Measurements from ENCODE around the gene DZIP1L. TPM values are rescaled to one million over a fixed set of nuclear protein-coding genes. Genes with fewer than 3 reads are reported as not detected.

The DZIP1L gene
- polyA plus RNA-seq, 1 donor: 7.1 TPM

DNA sequence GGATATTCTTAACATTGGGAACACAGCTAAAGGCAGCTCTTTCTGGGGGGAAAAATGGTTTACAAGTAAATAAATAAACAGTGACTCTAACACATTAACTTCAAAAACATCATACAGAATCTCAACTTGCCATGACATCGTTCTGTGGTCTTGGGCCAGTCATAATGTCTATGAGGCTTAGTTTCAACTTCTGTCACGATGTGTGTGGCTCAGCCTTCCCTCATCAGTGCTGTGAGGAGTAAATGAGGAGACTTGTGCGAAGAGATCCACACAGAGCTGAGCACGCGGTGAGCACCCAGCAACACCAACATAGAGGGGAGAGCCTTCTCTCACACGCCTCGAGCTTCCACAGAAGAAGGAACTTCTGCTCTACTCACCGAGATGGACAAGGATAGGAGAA lies 49.0 kb downstream of the DZIP1L start:
- no peak for DNase-seq

DNA sequence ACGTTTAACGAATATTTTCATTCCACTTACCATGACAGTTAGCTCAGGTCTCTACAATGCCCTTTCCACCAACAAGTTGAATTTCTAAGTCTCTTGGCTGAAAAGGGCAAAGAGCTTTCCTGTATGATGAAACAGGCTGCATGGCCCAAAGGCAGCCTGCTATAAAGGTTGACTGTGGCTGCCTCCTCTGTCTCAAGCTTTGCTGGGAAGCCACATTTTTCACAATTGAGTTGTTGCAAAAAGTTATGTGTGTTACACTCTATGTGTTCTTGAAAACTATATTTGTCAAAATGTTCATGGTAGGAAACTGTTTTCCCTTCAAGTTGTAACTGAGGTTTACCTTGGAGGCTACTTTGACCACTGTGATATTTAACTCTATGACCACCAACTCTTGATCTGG lies 49.5 kb downstream of the DZIP1L start:
- no peak for DNase-seq

GRCh38 chr3:138063416-138063815 lies 52.0 kb downstream of the DZIP1L start:
- DNase-seq: no peak

DNA sequence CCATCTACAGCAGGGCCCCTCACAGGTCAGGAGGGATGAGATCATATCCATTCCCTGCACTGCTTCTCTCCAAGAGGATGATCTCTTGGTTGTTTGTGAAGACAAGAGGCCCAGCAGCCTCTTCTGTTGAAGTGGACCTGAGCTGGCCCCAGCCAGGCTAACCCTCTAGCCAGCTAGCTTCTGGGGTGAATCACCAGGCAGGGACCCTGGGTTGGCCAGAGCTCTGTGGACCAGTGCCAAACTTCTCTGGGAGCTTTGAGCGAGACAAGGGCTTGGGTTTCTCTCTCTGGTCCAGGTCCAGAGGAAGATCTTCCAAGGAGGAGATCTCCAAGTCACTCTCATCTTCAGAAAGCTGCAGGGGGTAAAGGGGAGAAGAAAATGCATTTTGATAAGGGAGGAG lies 52.8 kb downstream of the DZIP1L start:
- no peak for DNase-seq

DNA sequence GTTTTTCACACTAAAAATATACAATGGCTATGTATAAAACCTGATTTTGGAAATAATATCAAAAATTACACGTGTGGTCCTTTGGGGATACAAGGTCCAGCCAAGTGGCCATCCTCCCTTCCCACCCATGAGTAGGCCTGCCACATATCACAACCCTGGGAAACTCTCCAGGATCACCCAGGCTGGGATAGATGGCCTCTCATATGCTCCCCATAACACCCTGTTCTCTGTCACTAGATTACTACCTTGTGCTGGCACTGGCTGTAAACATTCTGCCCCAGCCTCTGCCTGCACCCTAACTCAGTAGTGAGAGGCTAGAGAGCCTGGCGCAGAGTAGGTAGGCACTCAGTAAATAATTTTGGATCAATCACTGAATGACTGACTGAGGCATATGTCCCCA lies 53.4 kb downstream of the DZIP1L start:
- no peak for DNase-seq

DNA sequence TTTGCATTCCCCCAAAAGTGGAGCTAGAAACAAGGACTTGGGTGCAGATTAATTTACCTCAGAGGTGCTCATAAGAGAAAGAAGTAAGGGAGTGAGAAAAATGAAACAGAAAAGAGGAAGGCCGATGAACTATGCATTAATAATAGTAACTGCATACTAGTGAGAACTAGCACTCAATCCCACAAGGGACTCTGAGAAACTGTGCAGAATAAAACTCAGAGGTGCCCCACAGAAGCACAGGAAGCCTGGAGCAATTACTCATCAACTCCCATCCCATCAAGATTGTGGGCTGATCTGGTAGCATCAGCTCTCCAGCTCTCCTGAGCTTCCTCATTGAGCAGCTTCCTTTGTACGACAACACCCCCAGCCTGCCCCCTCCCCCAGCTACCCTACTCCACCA lies 54.6 kb downstream of the DZIP1L start:
- DNase-seq: no peak

GRCh38 chr3:138059261-138059660 lies 56.1 kb downstream of the DZIP1L start:
- DNase-seq: peak; percentile 18

DNA sequence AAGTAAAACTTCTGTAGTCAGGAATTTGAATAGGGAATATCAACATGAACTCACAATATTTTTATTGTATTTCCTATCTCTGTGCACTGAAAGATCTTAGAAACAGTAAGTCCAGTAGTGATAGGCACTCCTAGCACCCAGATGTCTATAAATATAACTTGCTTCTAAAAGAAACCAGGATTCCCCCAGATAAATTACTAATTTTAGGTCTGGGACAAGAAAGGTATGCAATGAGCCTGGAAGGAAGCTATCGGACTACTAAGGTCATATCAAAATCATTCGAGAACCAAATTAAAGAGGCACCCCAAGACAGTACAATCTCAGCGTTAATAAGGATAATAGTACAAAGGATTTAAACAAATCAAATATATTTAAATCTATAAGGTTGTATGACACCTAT lies 58.0 kb downstream of the DZIP1L start:
- no peak for DNase-seq

- DNase-seq: no peak
Measured at GRCh38 chr3:138054057-138054456, 61.4 kb downstream of the DZIP1L start.

- DNase-seq: no peak
Measured at GRCh38 chr3:138051947-138052802, 63.2 kb downstream of the DZIP1L start.

- no peak for DNase-seq
Measured at GRCh38 chr3:138049157-138049919, 66.1 kb downstream of the DZIP1L start.

DNA sequence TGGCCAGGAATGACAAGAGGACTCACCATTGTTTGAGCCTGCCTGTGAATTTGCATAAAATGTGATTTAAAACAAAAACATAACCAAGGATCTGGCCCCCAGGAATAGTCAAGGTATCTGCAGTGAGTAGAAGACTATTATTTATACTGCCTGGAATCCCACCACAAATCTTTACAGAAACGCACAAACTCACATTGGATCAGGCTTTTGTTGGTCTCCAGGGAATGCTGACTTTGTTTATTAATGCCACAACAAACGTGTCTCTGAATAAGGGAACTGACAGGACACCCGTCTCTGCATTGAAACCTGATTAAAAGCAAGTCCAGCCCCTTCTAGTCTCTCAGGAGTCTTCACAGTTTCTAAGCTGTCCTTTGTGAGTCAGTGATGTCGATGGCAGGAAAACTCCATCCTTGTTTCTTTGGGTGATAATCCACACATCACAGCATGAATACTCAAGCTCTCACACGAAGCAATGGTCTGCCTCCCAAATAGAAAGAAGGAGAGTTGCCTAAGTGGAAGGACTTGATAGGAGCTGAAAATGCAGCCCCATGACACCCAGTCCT lies 67.7 kb downstream of the DZIP1L start:
- DNase-seq: no peak

- DNase-seq: no peak
Measured at GRCh38 chr3:138046955-138047354, 68.5 kb downstream of the DZIP1L start.

- DNase-seq: no peak
Measured at GRCh38 chr3:138046085-138046484, 69.3 kb downstream of the DZIP1L start.

- no peak for DNase-seq
Measured at GRCh38 chr3:138043266-138044029, 72.0 kb downstream of the DZIP1L start.

DNA sequence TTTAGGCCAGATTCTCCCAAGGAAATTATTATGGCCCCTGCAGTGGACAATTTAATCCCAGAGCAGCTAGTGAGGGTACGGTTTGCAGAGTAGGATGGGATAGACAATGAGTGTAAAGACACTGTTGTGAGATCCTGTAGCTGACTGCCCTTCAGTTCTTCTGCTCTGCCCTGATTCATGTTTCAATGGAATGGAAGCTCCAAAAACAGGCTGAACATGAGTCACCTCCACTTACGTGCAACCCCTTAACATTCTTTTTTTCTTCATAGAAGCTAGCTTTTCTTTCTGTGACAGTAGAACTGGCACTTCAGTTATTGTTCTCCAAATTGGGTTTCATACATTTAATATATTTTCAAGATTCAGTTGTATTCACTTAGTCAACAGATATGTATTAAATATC lies 73.4 kb downstream of the DZIP1L start:
- DNase-seq: no peak

DNA sequence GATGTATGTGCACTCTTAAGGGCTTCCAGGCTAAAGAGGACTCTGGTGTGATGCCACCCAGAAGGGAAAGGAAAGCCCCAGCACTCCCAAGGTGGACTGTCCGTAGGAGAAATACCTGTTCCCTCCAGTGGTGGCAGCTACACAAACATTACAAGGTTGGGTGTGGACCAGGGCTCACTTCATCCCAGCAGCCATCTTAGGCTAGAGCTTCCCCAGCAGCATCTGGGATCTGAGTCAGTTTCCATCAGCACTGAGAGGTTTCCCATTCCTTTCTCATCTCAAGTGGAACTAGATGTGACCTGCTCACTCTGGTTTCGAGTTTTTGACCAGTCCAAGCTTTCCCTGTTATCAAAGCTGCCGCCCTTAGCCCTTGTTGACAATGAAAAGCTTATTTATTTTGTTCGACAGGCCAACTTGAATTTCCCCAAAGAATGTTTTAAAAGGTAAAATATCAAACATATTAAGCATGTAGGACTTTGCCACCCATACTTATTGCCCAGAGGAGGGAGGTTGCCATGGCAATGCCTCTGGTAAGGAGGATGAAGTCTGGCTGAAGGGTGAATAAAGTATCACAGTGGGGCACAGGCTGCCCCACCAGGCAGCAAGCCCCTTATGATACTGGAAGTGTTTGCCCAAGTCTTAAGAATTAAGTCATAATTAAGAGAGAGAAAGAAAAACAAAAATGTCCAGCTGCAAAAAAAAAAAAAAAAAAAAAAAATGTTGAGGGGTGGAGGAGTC lies 76.5 kb downstream of the DZIP1L start:
- no peak for DNase-seq

- DNase-seq: no peak
Measured at GRCh38 chr3:138036572-138036971, 78.8 kb downstream of the DZIP1L start.

DNA sequence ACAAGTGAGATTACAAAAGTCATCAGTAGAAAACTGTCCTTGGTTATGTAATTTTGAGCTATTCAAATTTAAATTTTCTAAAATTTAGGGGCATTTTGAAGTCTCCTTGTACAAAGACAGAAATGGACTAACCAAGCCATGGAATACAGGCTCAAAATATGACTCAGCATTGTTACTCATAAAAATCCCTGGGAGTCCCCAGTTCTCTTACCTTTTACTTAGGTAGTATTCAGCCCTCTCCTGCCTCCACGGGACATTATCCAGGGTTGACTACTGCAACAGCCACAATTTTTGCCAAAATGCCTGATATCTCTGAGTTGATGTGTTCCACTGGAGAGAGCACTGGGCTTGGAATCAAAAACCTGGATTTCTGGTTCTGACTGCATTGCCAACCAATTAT lies 80.5 kb downstream of the DZIP1L start:
- no peak for DNase-seq

- no peak for DNase-seq
Measured at GRCh38 chr3:138033202-138033691, 82.2 kb downstream of the DZIP1L start.

DNA sequence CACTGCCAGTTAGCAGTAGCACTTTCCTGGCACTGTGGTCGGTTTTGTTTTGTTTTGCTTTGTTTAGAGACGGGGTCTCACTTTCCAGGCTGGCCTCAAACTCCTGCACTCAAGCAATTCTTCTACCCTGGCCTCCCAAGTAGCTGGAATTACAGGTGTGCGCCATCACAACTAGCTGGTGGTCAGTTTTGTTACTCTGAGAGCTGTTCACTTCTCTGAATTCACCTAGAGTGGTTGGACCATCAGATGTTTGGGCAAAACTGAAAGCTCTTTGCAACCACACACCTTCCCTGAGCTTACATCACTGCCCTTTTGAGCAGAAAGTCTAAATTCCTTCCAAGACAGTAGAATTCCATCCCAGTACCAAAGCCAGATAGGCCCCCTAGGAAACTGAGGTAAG lies 82.8 kb downstream of the DZIP1L start:
- no peak for DNase-seq

GRCh38 chr3:138031536-138031935 lies 83.9 kb downstream of the DZIP1L start:
- no peak for DNase-seq

All from hindlimb muscle (tissue), 1 donor.